HG03558 (cell line): ENCODE measurements around the gene TAF6L.
A peak's percentile ranks its signal among the peaks of the same experiment; 100 is the strongest.
"Not testable (repeated sequence)": the region's sequence is repeated elsewhere in the genome, so short reads cannot be mapped to it uniquely, and the experiment has no call there.

Experiments
- ATAC-seq: cut with Tn5 transposase; IDR thresholded peaks from one replicate; pipeline ENCODE4 v1.9.1; 2021; ENCODE audit warnings: moderate number of reproducible peaks; ENCODE audit not compliant: unreplicated experiment; ENCODE audit errors: extremely low read depth

Gene TAF6L

GRCh38 chr11:62755086-62755615 lies 16.0 kb upstream of the TAF6L start:
- ATAC-seq = no peak

- ATAC-seq = no peak
Measured at GRCh38 chr11:62757846-62758788, 13.1 kb upstream of the TAF6L start.

- not testable (repeated sequence) for ATAC-seq
Measured at GRCh38 chr11:62760867-62761227, 10.3 kb upstream of the TAF6L start.

- ATAC-seq = no peak
Measured at GRCh38 chr11:62770778-62771143, 435 bp upstream of the TAF6L start.

- ATAC-seq = no peak
Measured at GRCh38 chr11:62774407-62774806, 3.2 kb downstream of the TAF6L start.

GRCh38 chr11:62775646-62776045 lies 4.5 kb downstream of the TAF6L start:
- no peak for ATAC-seq

GRCh38 chr11:62777389-62777788 lies 6.2 kb downstream of the TAF6L start:
- ATAC-seq = no peak

- no peak for ATAC-seq
Measured at GRCh38 chr11:62778441-62778840, 7.2 kb downstream of the TAF6L start.

GRCh38 chr11:62782753-62783152 lies 11.6 kb downstream of the TAF6L start:
- ATAC-seq = no peak

GRCh38 chr11:62786318-62787004 lies 15.3 kb downstream of the TAF6L start:
- no peak for ATAC-seq

GRCh38 chr11:62787005-62787759 lies 16.0 kb downstream of the TAF6L start, which contains the start of gene TMEM179B:
TSS of gene TMEM179B (plus strand) at chr11:62787402. CDS start at chr11:62787432, 30 bp downstream.
- peak; percentile 32 for ATAC-seq

- ATAC-seq = no peak
Measured at GRCh38 chr11:62788991-62789390, 17.8 kb downstream of the TAF6L start.

- ATAC-seq = no peak
Measured at GRCh38 chr11:62789576-62789975, 18.4 kb downstream of the TAF6L start.

- ATAC-seq = peak; percentile 38
Measured at GRCh38 chr11:62791501-62792201, 20.5 kb downstream of the TAF6L start, which contains the start of gene TMEM223. TSS of gene TMEM223 (minus strand) at chr11:62792006. CDS start at chr11:62791994, 12 bp downstream.

- no peak for ATAC-seq
Measured at GRCh38 chr11:62792202-62792575, 21.0 kb downstream of the TAF6L start.

GRCh38 chr11:62794201-62794775 lies 23.1 kb downstream of the TAF6L start:
- ATAC-seq = no peak

GRCh38 chr11:62796281-62796680 lies 25.1 kb downstream of the TAF6L start:
- no peak for ATAC-seq

- no peak for ATAC-seq
Measured at GRCh38 chr11:62799486-62799885, 28.3 kb downstream of the TAF6L start.

- no peak for ATAC-seq
Measured at GRCh38 chr11:62801071-62801470, 29.9 kb downstream of the TAF6L start.
